Cardiac septum (tissue), 1 donor: ENCODE results near the gene SAMD1. TPM values are rescaled to one million over a fixed set of nuclear protein-coding genes. Genes with fewer than 3 reads are reported as not detected.
"Not testable (repeated sequence)": the region's sequence is repeated elsewhere in the genome, so short reads cannot be mapped to it uniquely, and the experiment has no call there.

Experiments
- DNase-seq: peaks from one replicate; pipeline ENCODE4 v3.0.0-alpha.2; 2020; ENCODE audit warnings: low spot score
- intact Hi-C: fragments of 100-400 bp; cut with DNase I; formaldehyde crosslinking; loops from one replicate; pipeline ENCODE4 v1.14.0; 2022
- total RNA-seq: library from RNA; stranded (reverse); fragmentation: NEBNext Ultra II Directional; extraction: Animal tissue kit (Norgen Biotek cat#: 25700); gene quantifications from one replicate; pipeline ENCODE4 v1.2.1, GENCODE V29; 2021
- donor health status: DM: no; HTN: no; CAD: no.

The SAMD1 gene
- total RNA-seq, 1 donor from 2014 or later = 41.8 TPM

GRCh38 chr19:14052470-14052869 lies 38.1 kb downstream of the SAMD1 start:
- intact Hi-C loops = no loop called here
- no peak for DNase-seq

GRCh38 chr19:14051980-14052379 lies 38.6 kb downstream of the SAMD1 start:
- DNase-seq = no peak
- intact Hi-C loops = no loop called here

GRCh38 chr19:14050961-14051360 lies 39.6 kb downstream of the SAMD1 start:
- DNase-seq, intact Hi-C loops: not testable (repeated sequence)

- intact Hi-C loops = no loop called here
These were observed 40.0 kb downstream of the SAMD1 start for GRCh38 chr19:14050512-14050911.

GRCh38 chr19:14048443-14049153 lies 42.0 kb downstream of the SAMD1 start:
- DNase-seq = peak; percentile 81
- intact Hi-C loops = loop anchor here (10.0 kb wide), 1 partner anchor 164 kb away; no protein-coding TSS in a partner anchor

More at GRCh38 chr19:14050512-14050911, 40.0 kb downstream of the SAMD1 start:
- DNase-seq = no peak

- intact Hi-C loops = loop anchor here (10.0 kb wide), 1 partner anchor 163 kb away; no protein-coding TSS in a partner anchor
- DNase-seq = not testable (repeated sequence)
These were observed 42.7 kb downstream of the SAMD1 start for GRCh38 chr19:14047866-14048265.

- DNase-seq = not testable (repeated sequence)
- intact Hi-C loops = loop anchor here (10.0 kb wide), 1 partner anchor 158 kb away; no protein-coding TSS in a partner anchor
These were observed 47.6 kb downstream of the SAMD1 start for GRCh38 chr19:14042659-14043608.

GRCh38 chr19:14039181-14039580 lies 51.4 kb downstream of the SAMD1 start:
- intact Hi-C loops = no loop called here

More at GRCh38 chr19:14039181-14039580, 51.4 kb downstream of the SAMD1 start:
- no peak for DNase-seq

Other genes starting within 250 kb of the SAMD1 start
- 0.78 TPM for gene NANOS3, start 213.6 kb downstream of the SAMD1 start, total RNA-seq
- 0.35 TPM for gene BRME1, start 184.6 kb downstream of the SAMD1 start, total RNA-seq
- 19.5 TPM for gene CC2D1A, start 184.6 kb downstream of the SAMD1 start, total RNA-seq
- 3.5 TPM for gene PODNL1, start 152.3 kb downstream of the SAMD1 start, total RNA-seq
- gene DCAF15, start 138.2 kb downstream of the SAMD1 start, total RNA-seq = 17.0 TPM
- 13.4 TPM for gene RFX1, start 84.4 kb downstream of the SAMD1 start, total RNA-seq
- not detected for gene RLN3, start 62.6 kb downstream of the SAMD1 start, total RNA-seq
- gene IL27RA, start 59.0 kb downstream of the SAMD1 start, total RNA-seq = 3.0 TPM
- 0.46 TPM for gene PALM3, start 28.7 kb downstream of the SAMD1 start, total RNA-seq
- 7.9 TPM for gene MISP3, start 18.0 kb downstream of the SAMD1 start, total RNA-seq
- gene C19orf67, start 5.0 kb downstream of the SAMD1 start, total RNA-seq = not detected
- gene PRKACA, start 27.0 kb upstream of the SAMD1 start, total RNA-seq = 487 TPM
- 0.70 TPM for gene ASF1B, start 45.8 kb upstream of the SAMD1 start, total RNA-seq
- 7.9 TPM for gene ADGRL1, start 115.4 kb upstream of the SAMD1 start, total RNA-seq